Femur (tissue), 1 donor: Measurements from ENCODE around the gene MRPS10.
"Not testable (repeated sequence)": the region's sequence is repeated elsewhere in the genome, so short reads cannot be mapped to it uniquely, and the experiment has no call there.

ENCODE experiments used
- DNase-seq: peaks from one replicate; pipeline ENCODE4 v3.0.0-alpha.2; 2017

Gene MRPS10

DNA sequence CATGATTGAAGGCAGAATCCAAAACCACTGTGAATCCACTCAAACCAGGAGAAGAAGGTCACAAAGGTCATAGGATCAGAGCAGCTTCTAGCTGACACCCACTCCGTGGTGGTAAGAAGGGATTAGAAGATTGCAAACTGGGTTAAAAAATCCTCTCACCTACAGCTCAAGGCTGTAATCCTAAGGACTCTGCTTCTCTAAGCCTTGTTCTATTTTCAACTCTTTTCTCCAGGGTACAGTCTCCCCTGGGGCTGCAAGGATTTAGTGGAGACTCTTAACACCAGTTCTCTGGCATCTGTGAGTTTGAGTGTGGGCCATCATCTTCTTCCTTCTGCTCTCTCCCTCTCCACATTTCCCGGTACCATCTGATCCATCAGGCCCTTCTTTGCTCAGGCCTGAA is 44.6 kb downstream of the MRPS10 start, which contains the start of gene GUCA1A:
TSS of gene GUCA1A (plus strand) at position 264 of the 400 bp plus-strand sequence. CDS start 250 bp downstream, outside the sequence.
- no peak for DNase-seq

GRCh38 chr6:42171813-42172581 is 45.7 kb downstream of the MRPS10 start:
- no peak for DNase-seq

DNA sequence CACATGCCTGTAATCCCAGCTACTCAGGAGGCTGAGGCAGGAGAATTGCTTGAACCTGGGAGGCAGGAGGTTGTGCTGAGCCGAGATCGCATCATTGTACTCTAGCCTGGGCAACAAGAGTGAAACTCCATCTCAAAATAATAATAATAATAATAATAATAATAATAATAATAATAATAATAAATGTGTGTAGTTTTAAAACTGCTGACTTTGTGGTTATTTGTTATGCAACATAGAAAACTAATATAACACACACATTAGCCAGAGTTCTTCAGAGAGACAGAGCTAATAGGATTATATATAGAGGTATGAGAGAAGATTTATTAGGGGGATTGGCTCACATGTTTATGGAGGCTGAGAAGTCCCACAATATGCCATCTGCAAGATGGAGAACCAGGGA is 47.9 kb downstream of the MRPS10 start:
- DNase-seq, result not testable (repeated sequence)

DNA sequence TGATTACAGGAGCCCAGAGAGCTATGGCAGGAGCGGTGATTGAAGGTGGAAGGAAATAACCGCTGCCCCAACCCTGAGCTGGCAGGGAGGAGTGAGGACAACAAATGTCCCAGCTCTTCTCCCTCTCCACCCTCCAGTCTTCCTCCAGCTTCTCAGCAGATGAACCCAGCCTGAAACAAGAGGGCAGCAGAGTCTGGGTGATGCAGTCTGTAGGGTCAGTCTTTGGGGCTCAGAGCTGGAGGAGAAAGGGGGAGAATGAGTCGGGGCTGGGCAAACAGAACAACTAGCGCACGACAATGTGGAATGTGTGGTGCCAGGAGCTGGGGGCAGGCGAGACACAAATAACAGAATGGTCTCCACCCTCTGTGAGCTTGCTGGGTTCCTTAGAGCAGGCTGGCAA is 49.0 kb downstream of the MRPS10 start:
- DNase-seq, result no peak

DNA sequence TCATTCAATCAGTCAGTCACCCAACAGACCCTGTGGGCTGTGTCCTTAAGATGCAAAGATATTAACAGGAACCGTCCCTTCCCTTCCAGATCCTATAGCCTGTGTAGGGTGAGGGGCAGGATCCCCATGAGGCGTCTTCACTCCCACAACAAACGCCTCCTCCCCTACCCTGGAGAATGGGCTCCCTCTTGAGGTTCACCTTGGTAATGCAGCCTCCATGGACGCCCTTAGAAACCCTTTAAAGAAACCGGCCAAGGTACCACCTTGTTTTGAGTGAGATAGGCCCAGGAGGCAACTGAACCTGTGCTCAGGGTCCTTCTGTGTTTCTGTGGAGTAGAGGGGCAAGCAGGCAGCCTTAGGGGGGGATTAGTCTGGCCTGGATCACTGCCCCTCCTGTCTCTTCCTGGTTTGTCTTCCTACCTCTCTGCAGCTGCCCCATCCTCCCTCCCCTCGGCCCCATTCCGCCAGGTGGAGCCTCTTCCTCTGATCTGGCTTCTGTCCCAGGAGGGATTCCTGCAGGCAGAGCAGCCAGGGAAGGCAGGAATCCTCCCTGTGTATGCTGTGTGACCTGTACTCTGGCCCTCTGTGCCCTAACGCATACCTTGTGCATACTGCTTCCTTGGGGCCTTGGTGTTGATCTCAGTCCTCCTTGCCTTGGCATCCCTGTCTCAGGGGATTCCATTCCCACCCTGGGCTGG is 51.1 kb downstream of the MRPS10 start:
- DNase-seq, result peak; percentile 67

DNA sequence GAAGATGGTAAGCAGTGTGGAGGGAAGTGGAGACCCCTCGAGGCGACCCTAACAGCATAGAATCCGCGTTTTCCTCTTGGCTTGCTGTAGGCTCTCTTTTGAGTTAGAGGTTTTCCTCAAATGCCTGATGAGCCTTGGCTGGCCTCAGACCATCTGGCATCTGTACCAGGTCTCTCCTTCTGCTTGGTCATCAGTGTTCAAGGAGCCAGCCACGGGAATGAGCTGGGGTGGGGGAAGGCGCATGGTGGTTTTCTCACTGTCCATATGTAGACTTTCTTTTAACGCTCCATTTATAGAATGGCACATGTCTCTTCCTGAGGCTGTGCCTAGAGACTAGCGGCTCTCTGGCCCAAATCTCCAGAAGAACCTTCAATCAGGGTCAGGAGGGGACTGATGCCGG is 52.6 kb downstream of the MRPS10 start:
- peak; percentile 29 for DNase-seq

DNA sequence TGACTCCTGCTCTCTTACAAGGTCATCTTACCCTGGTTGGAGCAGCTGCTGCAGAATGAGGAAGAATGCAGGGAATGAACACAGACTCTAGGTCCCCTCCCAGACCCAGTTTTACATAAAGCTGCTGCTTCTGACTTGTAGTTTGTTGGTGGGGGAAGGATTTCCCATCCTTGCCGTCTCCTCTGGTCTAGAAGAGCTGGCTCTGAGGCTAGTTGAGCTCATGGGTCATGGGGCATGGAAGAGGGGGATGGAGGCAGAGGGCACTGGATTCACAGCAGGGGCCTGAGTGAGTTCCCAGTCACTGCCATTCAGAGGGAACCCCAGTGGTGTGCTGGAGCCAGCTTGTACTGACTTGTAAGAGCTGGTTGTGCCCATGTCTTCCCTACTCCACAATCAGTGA is 53.7 kb downstream of the MRPS10 start:
- no peak for DNase-seq

- DNase-seq, result no peak
Observed at GRCh38 chr6:42162812-42163211, 54.8 kb downstream of the MRPS10 start.

- no peak for DNase-seq
Observed at GRCh38 chr6:42162384-42162783, 55.3 kb downstream of the MRPS10 start.

- no peak for DNase-seq
Observed at GRCh38 chr6:42159431-42160024, 58.1 kb downstream of the MRPS10 start.

DNA sequence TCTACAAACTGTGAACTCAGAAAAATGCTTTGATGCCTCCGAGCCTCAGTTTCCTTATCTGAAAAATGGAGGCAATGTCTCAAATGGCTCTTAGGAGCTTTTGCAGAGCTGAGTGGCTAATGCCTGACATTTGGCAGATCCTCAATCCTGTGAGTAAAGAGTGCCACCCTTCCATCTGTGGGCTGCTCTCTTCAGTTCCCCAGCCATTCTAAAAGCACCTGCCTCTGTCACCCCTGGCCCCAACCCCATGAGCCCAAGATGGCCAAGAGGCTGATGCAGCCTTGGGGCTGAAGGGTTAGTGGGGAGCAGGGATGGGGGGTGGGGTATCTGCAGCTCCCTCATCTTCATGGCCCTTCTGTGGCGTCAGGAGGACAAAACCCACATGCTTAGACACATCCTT is 59.0 kb downstream of the MRPS10 start:
- DNase-seq, result no peak

DNA sequence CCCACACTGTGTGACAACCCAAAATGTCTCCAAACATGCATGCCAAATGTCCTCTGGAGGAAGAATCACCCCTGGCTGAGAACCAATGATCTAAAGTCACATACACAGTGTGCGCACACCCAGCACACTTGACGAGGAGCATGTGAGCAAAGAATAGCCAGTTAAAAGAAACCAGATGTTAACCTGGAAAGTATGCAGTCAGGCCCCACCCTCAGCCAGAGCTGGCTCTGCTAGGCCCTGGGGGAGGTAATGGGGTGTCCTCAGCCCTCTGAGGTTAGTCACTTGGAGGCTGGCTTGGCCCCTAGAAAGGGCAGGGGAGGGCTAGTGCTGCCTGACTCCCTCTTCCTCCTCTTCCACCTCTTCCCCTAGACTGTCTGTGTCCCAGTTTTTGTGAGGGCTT is 59.6 kb downstream of the MRPS10 start:
- peak; percentile 22 for DNase-seq
